A673 (cell line): ENCODE measurements around the gene POLA1.

Experiments used
- EZH2 ChIP-seq: fragments of 200-600 bp; sonication (generic); IDR thresholded peaks from 2 replicates; pipeline ENCODE4 v1.6.1; 2017; ENCODE audit warnings: borderline replicate concordance, low read depth, mild to moderate bottlenecking, mixed read lengths, antibody characterized with exemption, low read length; ENCODE audit not compliant: poor library complexity, severe bottlenecking
- TF ChIP-seq, protein P1 (sequence below): fragments of 300-800, 200-600 bp; sonication (generic); conservative IDR thresholded peaks from 2 replicates; pipeline ENCODE4 v1.5.1; 2017; ENCODE audit warnings: low read depth, mild to moderate bottlenecking, antibody characterized with exemption, low read length, moderate library complexity, mixed read lengths

DNA sequence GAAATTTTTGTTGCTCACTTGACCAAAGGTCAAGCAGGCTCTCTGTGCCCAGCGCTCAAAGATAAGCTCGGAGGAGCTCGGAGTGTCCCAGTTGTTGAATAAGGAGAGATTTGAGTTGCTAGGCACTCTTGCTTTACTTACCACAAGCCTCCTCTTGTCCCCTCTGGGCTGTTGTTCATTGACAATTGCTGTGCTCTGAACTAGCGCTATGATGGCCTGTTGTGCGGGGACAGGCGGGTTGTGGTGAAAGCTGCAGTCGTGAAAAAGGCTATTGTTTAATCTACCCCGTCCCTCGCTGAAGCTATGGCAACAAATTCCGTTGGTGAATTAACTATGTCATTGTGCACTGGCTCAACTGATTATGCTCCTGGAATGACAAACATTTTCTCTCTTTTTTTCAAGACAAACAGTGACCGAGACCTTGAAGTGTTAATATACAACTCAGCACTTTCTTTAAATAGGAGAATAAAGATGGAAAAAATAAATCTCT lies 21.0 kb upstream of the POLA1 start:
- TF ChIP-seq, protein P1, sequence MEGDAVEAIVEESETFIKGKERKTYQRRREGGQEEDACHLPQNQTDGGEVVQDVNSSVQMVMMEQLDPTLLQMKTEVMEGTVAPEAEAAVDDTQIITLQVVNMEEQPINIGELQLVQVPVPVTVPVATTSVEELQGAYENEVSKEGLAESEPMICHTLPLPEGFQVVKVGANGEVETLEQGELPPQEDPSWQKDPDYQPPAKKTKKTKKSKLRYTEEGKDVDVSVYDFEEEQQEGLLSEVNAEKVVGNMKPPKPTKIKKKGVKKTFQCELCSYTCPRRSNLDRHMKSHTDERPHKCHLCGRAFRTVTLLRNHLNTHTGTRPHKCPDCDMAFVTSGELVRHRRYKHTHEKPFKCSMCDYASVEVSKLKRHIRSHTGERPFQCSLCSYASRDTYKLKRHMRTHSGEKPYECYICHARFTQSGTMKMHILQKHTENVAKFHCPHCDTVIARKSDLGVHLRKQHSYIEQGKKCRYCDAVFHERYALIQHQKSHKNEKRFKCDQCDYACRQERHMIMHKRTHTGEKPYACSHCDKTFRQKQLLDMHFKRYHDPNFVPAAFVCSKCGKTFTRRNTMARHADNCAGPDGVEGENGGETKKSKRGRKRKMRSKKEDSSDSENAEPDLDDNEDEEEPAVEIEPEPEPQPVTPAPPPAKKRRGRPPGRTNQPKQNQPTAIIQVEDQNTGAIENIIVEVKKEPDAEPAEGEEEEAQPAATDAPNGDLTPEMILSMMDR, result no peak
- TF ChIP-seq EZH2, result no peak
